Erythroblast (primary cell): Measurements from ENCODE around the gene PLXNC1.

Experiments
- GATA1 ChIP-seq: IDR thresholded peaks from 2 replicates; pipeline ENCODE4 v1.6.1; 2011; ENCODE audit warnings: low read depth, mild to moderate bottlenecking, control low read depth, low read length, moderate library complexity
- POLR2A ChIP-seq: IDR thresholded peaks from 2 replicates; pipeline ENCODE4 v1.6.1; 2011; ENCODE audit warnings: mild to moderate bottlenecking, low read length

GRCh38 chr12:94240171-94240570, 91.8 kb downstream of the PLXNC1 start:
- no peak for TF ChIP-seq POLR2A
- no peak for TF ChIP-seq GATA1
